Measurements from ENCODE around the gene ACE. TPM values are rescaled to one million over a fixed set of nuclear protein-coding genes. Genes with fewer than 3 reads are reported as not detected.

Gene ACE
- total RNA-seq, 1 donor from 2014 or later, result 2.6 TPM

- H3K27me3 Mint-ChIP-seq (ENCODE audit: low read depth), result no peaks in the 10 kb centered on the region
- H3K9me3 Mint-ChIP-seq, result no peaks in the 10 kb centered on the region
- peaks cover 2% of the 10 kb centered on the region for H3K36me3 Mint-ChIP-seq
- peaks cover 3% of the 10 kb centered on the region for H3K4me1 Mint-ChIP-seq
- H3K27ac Mint-ChIP-seq, result no peak overlapping the region
- TF ChIP-seq CTCF (IDR thresholded peaks at IDR 0.05; ENCODE audit: unreplicated experiment), result no peak
- no peak for DNase-seq (ENCODE audit: low spot score in 2 of 2, unreplicated experiment in 2 of 2)
- H3K4me3 Mint-ChIP-seq, result no peak overlapping the region
These were observed 39.4 kb upstream of the ACE start for GRCh38 chr17:63437287-63438091.

- H3K27me3 Mint-ChIP-seq (ENCODE audit: low read depth), result no peaks in the 10 kb centered on the region
- no peak overlapping the region for H3K4me3 Mint-ChIP-seq
- no peak for DNase-seq (ENCODE audit: low spot score in 2 of 2, unreplicated experiment in 2 of 2)
- no peaks in the 10 kb centered on the region for H3K4me1 Mint-ChIP-seq
- no peaks in the 10 kb centered on the region for H3K36me3 Mint-ChIP-seq
- H3K9me3 Mint-ChIP-seq, result no peaks in the 10 kb centered on the region
- no peak for TF ChIP-seq CTCF (IDR thresholded peaks at IDR 0.05; ENCODE audit: unreplicated experiment)
- H3K27ac Mint-ChIP-seq, result no peak overlapping the region
These were observed 38.5 kb upstream of the ACE start for GRCh38 chr17:63438092-63439051.

- no peak for TF ChIP-seq CTCF (IDR thresholded peaks at IDR 0.05; ENCODE audit: unreplicated experiment)
- no peak overlapping the region for H3K27ac Mint-ChIP-seq
- no peak for DNase-seq (ENCODE audit: low spot score in 2 of 2, unreplicated experiment in 2 of 2)
- no peak overlapping the region for H3K4me3 Mint-ChIP-seq
- no peaks in the 10 kb centered on the region for H3K4me1 Mint-ChIP-seq
- H3K36me3 Mint-ChIP-seq, result no peaks in the 10 kb centered on the region
- H3K9me3 Mint-ChIP-seq, result no peaks in the 10 kb centered on the region
- H3K27me3 Mint-ChIP-seq (ENCODE audit: low read depth), result no peaks in the 10 kb centered on the region
These were observed 37.2 kb upstream of the ACE start for GRCh38 chr17:63439687-63440086.

GRCh38 chr17:63440127-63440769 is 36.6 kb upstream of the ACE start:
- no peak for TF ChIP-seq CTCF (IDR thresholded peaks at IDR 0.05; ENCODE audit: unreplicated experiment)
- Mint-ChIP-seq H3K9me3 (no peaks in the 10 kb centered on the region), H3K27ac (no peak overlapping the region), H3K27me3 (ENCODE audit: low read depth) (peaks cover 2% of the 10 kb centered on the region), H3K36me3 (no peaks in the 10 kb centered on the region), H3K4me3 (no peak overlapping the region), H3K4me1 (peaks cover 5% of the 10 kb centered on the region)
- no peak for DNase-seq (ENCODE audit: low spot score in 2 of 2, unreplicated experiment in 2 of 2)

- TF ChIP-seq CTCF (IDR thresholded peaks at IDR 0.05; ENCODE audit: unreplicated experiment), result no peak
- no peaks in the 10 kb centered on the region for H3K36me3 Mint-ChIP-seq
- no peak overlapping the region for H3K4me3 Mint-ChIP-seq
- H3K4me1 Mint-ChIP-seq, result peaks cover 6% of the 10 kb centered on the region
- peaks cover 2% of the 10 kb centered on the region for H3K27me3 Mint-ChIP-seq (ENCODE audit: low read depth)
- no peak overlapping the region for H3K27ac Mint-ChIP-seq
- DNase-seq (ENCODE audit: low spot score in 2 of 2, unreplicated experiment in 2 of 2), result no peak
- H3K9me3 Mint-ChIP-seq, result no peaks in the 10 kb centered on the region
These were observed 36.0 kb upstream of the ACE start for GRCh38 chr17:63440770-63441335.

Data from mesothelial cell of epicardium (in vitro differentiated cells).